ENCODE data around the gene CEP135. TPM values are rescaled to one million over a fixed set of nuclear protein-coding genes. Genes with fewer than 3 reads are reported as not detected.

CEP135 gene
- total and polyA plus RNA-seq, 3 donors from 2014 or later = 5.2 to 28.4 (median 19.9) TPM

GRCh38 chr4:55989766-55990165 is 41.0 kb downstream of the CEP135 start:
- intact Hi-C loops (cut with DNase I; ENCODE audit: low total_unique reads) = no loop called here

GRCh38 chr4:55993994-55994663 is 45.4 kb downstream of the CEP135 start:
- TF ChIP-seq POLR2A (IDR thresholded peaks at IDR 0.05) = no peak
- TF ChIP-seq, protein P1, sequence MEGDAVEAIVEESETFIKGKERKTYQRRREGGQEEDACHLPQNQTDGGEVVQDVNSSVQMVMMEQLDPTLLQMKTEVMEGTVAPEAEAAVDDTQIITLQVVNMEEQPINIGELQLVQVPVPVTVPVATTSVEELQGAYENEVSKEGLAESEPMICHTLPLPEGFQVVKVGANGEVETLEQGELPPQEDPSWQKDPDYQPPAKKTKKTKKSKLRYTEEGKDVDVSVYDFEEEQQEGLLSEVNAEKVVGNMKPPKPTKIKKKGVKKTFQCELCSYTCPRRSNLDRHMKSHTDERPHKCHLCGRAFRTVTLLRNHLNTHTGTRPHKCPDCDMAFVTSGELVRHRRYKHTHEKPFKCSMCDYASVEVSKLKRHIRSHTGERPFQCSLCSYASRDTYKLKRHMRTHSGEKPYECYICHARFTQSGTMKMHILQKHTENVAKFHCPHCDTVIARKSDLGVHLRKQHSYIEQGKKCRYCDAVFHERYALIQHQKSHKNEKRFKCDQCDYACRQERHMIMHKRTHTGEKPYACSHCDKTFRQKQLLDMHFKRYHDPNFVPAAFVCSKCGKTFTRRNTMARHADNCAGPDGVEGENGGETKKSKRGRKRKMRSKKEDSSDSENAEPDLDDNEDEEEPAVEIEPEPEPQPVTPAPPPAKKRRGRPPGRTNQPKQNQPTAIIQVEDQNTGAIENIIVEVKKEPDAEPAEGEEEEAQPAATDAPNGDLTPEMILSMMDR (IDR thresholded peaks at IDR 0.05) = no peak
- Histone ChIP-seq H3K36me3 (ENCODE audit: low read depth, missing control alignments) (no peaks in the 10 kb centered on the region), H3K27me3 (no peaks in the 10 kb centered on the region), H3K9me3 (no peaks in the 10 kb centered on the region), H3K27ac (no peak overlapping the region), H3K4me3 (no peak overlapping the region), H3K4me1 (no peaks in the 10 kb centered on the region)
- DNase-seq = no peak
- WGBS, 2 donors = 88 to 91% methylated on average over 3 of the region's 3 CpGs
- intact Hi-C loops (cut with DNase I; ENCODE audit: low total_unique reads) = no loop called here

More at GRCh38 chr4:55989766-55990165, 41.0 kb downstream of the CEP135 start:
- Histone ChIP-seq H3K36me3 (ENCODE audit: low read depth, missing control alignments) (no peaks in the 10 kb centered on the region), H3K4me3 (no peak overlapping the region), H3K27me3 (no peaks in the 10 kb centered on the region), H3K4me1 (no peaks in the 10 kb centered on the region), H3K27ac (no peak overlapping the region), H3K9me3 (no peaks in the 10 kb centered on the region)
- no peak for DNase-seq
- TF ChIP-seq, protein P1 (IDR thresholded peaks at IDR 0.05) = no peak
- no peak for TF ChIP-seq POLR2A (IDR thresholded peaks at IDR 0.05)

- no peak overlapping the region for H3K4me3 ChIP-seq
- no peaks in the 10 kb centered on the region for H3K27me3 ChIP-seq
- no peaks in the 10 kb centered on the region for H3K4me1 ChIP-seq
- H3K27ac ChIP-seq = no peak overlapping the region
- H3K9me3 ChIP-seq = no peaks in the 10 kb centered on the region
- intact Hi-C loops (cut with DNase I; ENCODE audit: low total_unique reads) = no loop called here
- H3K36me3 ChIP-seq (ENCODE audit: low read depth, missing control alignments) = no peaks in the 10 kb centered on the region
- 88 to 90% methylated on average over 2 of the region's 2 CpGs for WGBS, 2 donors
- no peak for DNase-seq
- no peak for TF ChIP-seq POLR2A (IDR thresholded peaks at IDR 0.05)
- TF ChIP-seq, protein P1 (IDR thresholded peaks at IDR 0.05) = no peak
Observed at GRCh38 chr4:55996646-55997045, 47.9 kb downstream of the CEP135 start.

DNA sequence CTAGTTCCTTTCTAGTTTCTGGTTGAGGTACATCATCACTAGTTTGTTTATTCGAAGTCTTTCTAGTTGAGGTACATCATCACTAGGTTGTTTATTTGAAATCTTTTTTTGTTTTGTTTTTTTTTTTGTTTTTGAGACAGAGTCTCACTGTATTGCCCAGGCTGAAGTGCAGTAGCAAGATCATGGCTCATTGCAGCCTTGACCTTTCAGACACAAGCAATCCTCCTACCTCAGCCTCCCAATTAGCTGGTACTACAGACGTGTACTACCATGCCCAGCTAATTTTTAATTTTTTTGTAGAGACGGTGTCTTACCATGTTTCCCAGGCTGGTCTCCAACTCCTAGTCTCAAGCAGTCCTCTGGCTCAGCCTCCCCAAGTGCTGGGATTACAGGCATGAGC is 54.9 kb downstream of the CEP135 start:
- 95 to 96% methylated on average over 3 of the region's 3 CpGs for WGBS, 2 donors
- intact Hi-C loops (cut with DNase I; ENCODE audit: low total_unique reads) = no loop called here

DNA sequence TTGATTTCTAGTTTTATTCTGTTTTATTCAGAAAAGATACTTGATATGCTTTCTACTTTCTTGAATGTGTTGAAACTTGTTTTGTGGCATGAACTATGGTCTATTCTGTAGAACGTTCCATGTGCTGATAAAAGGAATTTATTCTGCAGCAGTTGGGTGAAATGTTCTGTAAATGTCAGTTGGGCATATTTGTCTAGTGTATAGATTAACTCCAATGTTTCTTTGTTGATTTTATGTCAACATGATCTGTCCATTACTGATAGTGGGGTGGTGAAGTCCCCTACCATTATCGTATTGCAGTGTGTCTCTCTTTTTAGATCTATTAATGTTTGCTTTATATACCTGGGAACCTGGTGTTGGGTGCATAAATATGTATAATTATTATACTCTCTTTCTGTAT is 55.5 kb downstream of the CEP135 start:
- H3K36me3 ChIP-seq (ENCODE audit: low read depth, missing control alignments) = no peaks in the 10 kb centered on the region
- H3K4me1 ChIP-seq = no peaks in the 10 kb centered on the region
- H3K4me3 ChIP-seq = no peak overlapping the region
- 96 to 98% methylated on average over 2 of the region's 2 CpGs for WGBS, 2 donors
- H3K27ac ChIP-seq = no peak overlapping the region
- no peak for TF ChIP-seq POLR2A (IDR thresholded peaks at IDR 0.05)
- TF ChIP-seq, protein P1 (IDR thresholded peaks at IDR 0.05) = no peak
- no peaks in the 10 kb centered on the region for H3K9me3 ChIP-seq
- intact Hi-C loops (cut with DNase I; ENCODE audit: low total_unique reads) = no loop called here
- DNase-seq = no peak
- H3K27me3 ChIP-seq = no peaks in the 10 kb centered on the region

More for the DNA sequence above, 54.9 kb downstream of the CEP135 start:
- Histone ChIP-seq H3K4me3 (no peak overlapping the region), H3K36me3 (ENCODE audit: low read depth, missing control alignments) (no peaks in the 10 kb centered on the region), H3K27me3 (no peaks in the 10 kb centered on the region), H3K4me1 (no peaks in the 10 kb centered on the region), H3K9me3 (no peaks in the 10 kb centered on the region), H3K27ac (no peak overlapping the region)
- no peak for TF ChIP-seq POLR2A (IDR thresholded peaks at IDR 0.05)
- no peak for DNase-seq
